Muscle layer of duodenum (tissue), 2 donors: ENCODE measurements around the gene POMC.

ENCODE experiments used
- H3K27ac ChIP-seq: one replicate; pipeline ENCODE4 v1.7.0; 2013; ENCODE audit warnings: mild to moderate bottlenecking, low read length
- H3K27me3 ChIP-seq: one replicate; pipeline ENCODE4 v1.7.0; 2013; ENCODE audit warnings: low read depth, mild to moderate bottlenecking, control low read depth, low read length
- H3K36me3 ChIP-seq, 2 donors: one replicate each; pipeline ENCODE4 v1.7.0; 2013; ENCODE audit warnings: low read length in 2 of 2, control low read depth in 1 of 2, mild to moderate bottlenecking in 1 of 2; ENCODE audit not compliant: insufficient read depth in 2 of 2, control insufficient read depth in 1 of 2
- H3K4me1 ChIP-seq, 2 donors: one replicate each; pipeline ENCODE4 v1.7.0; 2013; ENCODE audit warnings: low read length in 2 of 2, mild to moderate bottlenecking in 2 of 2, control low read depth in 1 of 2, moderate library complexity in 1 of 2; ENCODE audit not compliant: insufficient read depth in 2 of 2, control insufficient read depth in 1 of 2
- H3K4me3 ChIP-seq, 2 donors: one replicate each; pipeline ENCODE4 v1.7.0; 2013; ENCODE audit warnings: low read length in 2 of 2, low read depth in 1 of 2, mild to moderate bottlenecking in 1 of 2
- H3K9me3 ChIP-seq, 2 donors: one replicate each; pipeline ENCODE4 v1.7.0; 2013; ENCODE audit warnings: low read length in 2 of 2, control low read depth in 1 of 2, mild to moderate bottlenecking in 1 of 2; ENCODE audit not compliant: control insufficient read depth in 1 of 2
- donor health status: healthy.

The POMC gene

DNA sequence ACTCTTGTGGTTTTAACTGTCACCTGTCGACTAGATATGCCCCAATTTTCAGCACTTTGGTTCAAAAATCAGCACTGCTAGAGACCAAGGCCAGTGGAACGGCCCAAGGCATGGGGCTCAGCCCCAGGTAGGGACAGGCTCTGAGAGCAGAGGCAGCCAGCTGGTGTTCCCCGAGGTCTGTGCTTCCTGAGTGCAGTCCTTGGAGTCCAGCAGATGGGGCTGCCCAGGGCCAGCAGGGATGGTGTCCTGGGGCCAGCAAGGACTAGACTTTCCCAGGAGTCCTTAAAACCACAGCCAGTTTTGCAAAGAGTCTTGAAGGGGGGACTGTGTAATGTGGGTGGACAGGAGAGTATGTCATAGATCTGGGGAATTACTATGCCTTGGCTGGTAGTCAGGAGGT lies 56.3 kb downstream of the POMC start:
- Histone ChIP-seq H3K36me3 (no peaks in the 10 kb centered on the region), H3K27me3 (no peaks in the 10 kb centered on the region), H3K27ac (no peak overlapping the region), H3K4me1 (no peaks in the 10 kb centered on the region), H3K4me3 (no peak overlapping the region), H3K9me3 (no peaks in the 10 kb centered on the region)
